Adipocyte (in vitro differentiated cells): ENCODE measurements around the gene CD109.
"Not testable (repeated sequence)": the region's sequence is repeated elsewhere in the genome, so short reads cannot be mapped to it uniquely, and the experiment has no call there.

Source experiments
- DNase-seq: peaks from one replicate; pipeline ENCODE4 v3.0.0-alpha.2; 2015; ENCODE audit warnings: low read depth
- H3K27me3 ChIP-seq: replicated peaks from 2 replicates; pipeline ENCODE4 v1.7.0; 2013; ENCODE audit warnings: mild to moderate bottlenecking, low read length, moderate library complexity; ENCODE audit not compliant: control insufficient read depth, insufficient read depth
- H3K36me3 ChIP-seq: 2 replicates; pipeline ENCODE4 v1.7.0; 2013; ENCODE audit warnings: low read length, mild to moderate bottlenecking, moderate library complexity; ENCODE audit not compliant: control insufficient read depth, insufficient read depth, severe bottlenecking
- H3K4me1 ChIP-seq: 2 replicates; pipeline ENCODE4 v1.7.0; 2013; ENCODE audit warnings: mild to moderate bottlenecking, low read length, moderate library complexity; ENCODE audit not compliant: control insufficient read depth, insufficient read depth
- H3K4me3 ChIP-seq: 2 replicates; pipeline ENCODE4 v1.7.0; 2013; ENCODE audit warnings: mild to moderate bottlenecking, low read length, moderate library complexity
- H3K9ac ChIP-seq: 2 replicates; pipeline ENCODE4 v1.7.0; 2013; ENCODE audit warnings: mild to moderate bottlenecking, low read length, moderate library complexity
- H3K9me3 ChIP-seq: 2 replicates; pipeline ENCODE4 v1.7.0; 2013; ENCODE audit warnings: mild to moderate bottlenecking, low read length, moderate library complexity; ENCODE audit not compliant: control insufficient read depth

Gene CD109

DNA sequence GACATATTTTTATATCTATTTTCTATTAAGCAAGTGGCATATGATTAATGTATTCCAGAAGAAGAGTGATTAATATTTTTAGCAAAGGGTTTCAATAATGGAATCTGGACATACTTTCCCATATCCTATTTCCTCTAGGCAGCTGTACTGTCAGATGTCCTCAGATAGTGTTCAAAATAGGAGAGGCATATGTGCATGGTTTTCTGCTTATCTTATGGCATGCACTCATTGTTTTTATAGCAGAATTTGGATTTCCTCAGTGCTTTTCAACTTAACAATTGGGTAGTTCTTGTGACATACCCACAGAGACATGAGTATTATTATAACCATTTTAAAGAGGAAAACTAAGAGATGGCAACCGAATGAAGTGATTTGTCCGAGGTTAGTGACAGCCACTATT is 29.6 kb upstream of the CD109 start:
- H3K9me3 ChIP-seq = no peaks in the 10 kb centered on the region
- no peaks in the 10 kb centered on the region for H3K36me3 ChIP-seq
- no peak overlapping the region for H3K9ac ChIP-seq

DNA sequence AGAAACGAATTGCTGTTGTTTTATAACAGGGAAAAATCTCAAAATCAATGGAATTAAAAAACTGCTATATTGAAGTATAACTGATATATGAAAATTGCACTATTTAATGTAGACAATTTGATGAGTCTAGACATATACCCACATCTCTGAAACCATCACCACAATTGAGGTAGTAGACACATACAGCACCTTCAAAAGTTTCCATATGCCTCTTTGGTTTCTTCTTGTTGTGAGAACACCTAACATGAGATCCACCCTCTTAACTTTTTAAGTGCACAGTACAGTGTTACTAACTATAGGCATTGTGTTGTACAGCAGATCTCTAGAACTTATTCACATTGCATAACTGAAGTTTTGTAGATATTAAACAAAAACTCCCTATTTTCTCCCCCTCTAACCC is 28.2 kb upstream of the CD109 start:
- DNase-seq = no peak
- Histone ChIP-seq H3K4me3 (no peak overlapping the region), H3K27me3 (no peaks in the 10 kb centered on the region), H3K4me1 (no peaks in the 10 kb centered on the region), H3K9me3 (no peaks in the 10 kb centered on the region), H3K36me3 (no peaks in the 10 kb centered on the region), H3K9ac (no peak overlapping the region)

More for the DNA sequence above, 29.6 kb upstream of the CD109 start:
- no peak overlapping the region for H3K4me3 ChIP-seq
- H3K4me1 ChIP-seq = no peaks in the 10 kb centered on the region
- no peaks in the 10 kb centered on the region for H3K27me3 ChIP-seq
- DNase-seq = peak; percentile 62

DNA sequence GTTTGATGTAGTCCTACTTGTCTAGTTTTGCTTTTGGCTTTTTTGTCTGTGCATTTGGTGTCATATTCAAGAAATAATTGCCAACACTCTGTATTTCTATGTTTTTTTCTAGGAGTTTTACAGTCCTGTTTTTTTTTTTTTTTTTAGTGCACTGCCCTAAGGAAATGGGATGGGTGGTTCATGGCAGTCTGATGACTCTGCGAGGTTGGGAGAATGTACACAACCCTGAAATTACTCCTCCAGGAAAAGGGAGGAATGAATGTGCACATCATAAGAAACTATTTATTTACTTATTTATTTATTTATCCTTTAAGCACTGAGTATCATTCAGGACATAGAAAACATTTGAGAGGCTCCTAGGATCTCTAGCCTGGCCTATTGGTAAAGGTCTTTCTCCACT is 27.0 kb upstream of the CD109 start:
- H3K36me3 ChIP-seq = no peaks in the 10 kb centered on the region

DNA sequence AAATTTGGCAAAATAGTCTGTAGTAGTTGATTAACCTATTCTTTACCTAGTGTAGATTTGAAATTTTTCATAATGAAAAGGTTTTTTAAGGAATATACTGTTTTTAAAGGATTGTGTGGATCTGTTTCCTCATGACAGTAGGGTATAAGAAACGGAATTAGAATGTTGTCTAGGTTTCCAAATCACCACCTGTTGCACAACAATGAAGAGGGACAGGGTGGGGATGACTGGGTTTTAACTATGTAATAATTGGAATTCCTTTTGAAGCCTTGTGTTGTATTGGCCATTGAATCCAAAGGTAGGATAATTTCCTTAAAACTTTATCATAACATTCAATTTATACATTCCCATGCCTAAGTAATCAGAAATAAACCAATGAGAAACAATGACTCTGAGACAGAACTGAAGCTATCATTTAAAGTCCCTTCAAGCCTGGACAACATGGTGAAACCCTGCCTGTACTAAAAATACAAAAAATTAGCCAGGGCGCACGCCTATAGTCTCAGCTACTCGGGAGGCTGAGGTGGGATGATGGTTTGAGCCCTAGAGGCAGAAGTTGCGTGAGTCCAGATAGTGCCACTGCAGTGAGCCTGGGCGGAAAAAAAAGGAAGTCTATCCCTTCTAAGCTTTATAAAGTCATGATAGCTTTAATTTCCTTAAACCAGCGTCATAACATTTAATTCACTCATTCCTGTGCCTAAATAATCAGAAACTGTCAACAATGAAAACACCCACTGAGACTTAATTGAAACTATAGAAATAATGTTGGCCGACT is 23.9 kb upstream of the CD109 start:
- H3K4me1 ChIP-seq = no peaks in the 10 kb centered on the region
- no peaks in the 10 kb centered on the region for H3K9me3 ChIP-seq
- no peak overlapping the region for H3K4me3 ChIP-seq
- DNase-seq = no peak
- no peaks in the 10 kb centered on the region for H3K36me3 ChIP-seq
- no peak overlapping the region for H3K9ac ChIP-seq
- H3K27me3 ChIP-seq = no peaks in the 10 kb centered on the region

More for the DNA sequence above, 27.0 kb upstream of the CD109 start:
- Histone ChIP-seq H3K9me3 (no peaks in the 10 kb centered on the region), H3K4me3 (no peak overlapping the region), H3K4me1 (no peaks in the 10 kb centered on the region), H3K9ac (no peak overlapping the region), H3K27me3 (no peaks in the 10 kb centered on the region)
- DNase-seq = no peak

DNA sequence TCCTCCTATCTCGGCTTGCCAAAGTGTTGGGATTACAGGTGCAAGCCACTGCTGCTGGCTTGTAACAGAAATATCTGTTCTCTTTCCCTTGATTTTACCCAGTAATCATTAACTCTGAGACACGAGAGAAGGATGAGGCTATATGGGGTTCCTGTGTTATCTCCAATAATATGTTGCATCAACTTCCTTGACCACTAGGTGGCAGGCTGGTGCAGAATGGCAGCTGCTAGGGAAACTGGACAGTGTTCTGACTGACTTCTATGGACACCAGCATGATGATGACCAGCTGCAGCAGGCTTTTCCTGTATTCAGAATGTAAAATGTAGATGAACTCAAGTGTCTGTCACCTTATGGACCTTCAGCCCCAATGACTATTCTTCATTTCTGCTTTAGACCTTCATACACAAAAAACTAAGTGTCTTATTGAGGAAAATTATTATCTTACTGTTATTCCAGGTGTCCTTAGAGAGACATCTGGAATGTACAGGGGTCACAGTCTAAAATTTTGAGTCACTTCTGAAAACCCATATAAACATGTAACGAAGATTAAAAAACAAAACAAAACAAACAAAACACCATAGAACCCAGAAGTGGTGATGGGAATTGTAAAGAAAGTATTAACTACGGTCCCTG is 20.4 kb upstream of the CD109 start:
- Histone ChIP-seq H3K36me3 (no peaks in the 10 kb centered on the region), H3K9ac (no peak overlapping the region), H3K4me1 (no peaks in the 10 kb centered on the region), H3K9me3 (no peaks in the 10 kb centered on the region), H3K27me3 (no peaks in the 10 kb centered on the region), H3K4me3 (no peak overlapping the region)
- peak; percentile 92 for DNase-seq

DNA sequence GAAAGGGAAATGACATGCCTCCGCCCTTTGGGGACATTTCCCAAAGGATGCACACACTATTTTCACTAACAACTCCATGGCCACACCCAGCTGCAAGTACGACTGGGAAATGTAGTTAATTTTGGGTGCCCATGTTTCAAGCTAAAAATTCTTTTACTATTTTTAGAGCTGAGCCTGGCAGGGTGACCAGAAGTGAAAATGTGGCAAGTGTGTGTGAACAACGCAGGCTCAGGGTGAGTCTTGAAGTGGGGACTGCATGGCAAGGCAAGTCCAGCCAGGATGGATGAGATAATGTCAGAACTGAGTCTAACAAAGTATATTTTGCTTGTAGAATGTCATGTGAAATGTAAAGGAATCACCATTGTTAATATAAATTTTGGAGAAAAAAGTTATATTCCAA is 17.0 kb upstream of the CD109 start:
- DNase-seq = no peak
- Histone ChIP-seq H3K9ac (no peak overlapping the region), H3K27me3 (no peaks in the 10 kb centered on the region), H3K4me1 (no peaks in the 10 kb centered on the region), H3K36me3 (no peaks in the 10 kb centered on the region), H3K4me3 (no peak overlapping the region), H3K9me3 (no peaks in the 10 kb centered on the region)

DNA sequence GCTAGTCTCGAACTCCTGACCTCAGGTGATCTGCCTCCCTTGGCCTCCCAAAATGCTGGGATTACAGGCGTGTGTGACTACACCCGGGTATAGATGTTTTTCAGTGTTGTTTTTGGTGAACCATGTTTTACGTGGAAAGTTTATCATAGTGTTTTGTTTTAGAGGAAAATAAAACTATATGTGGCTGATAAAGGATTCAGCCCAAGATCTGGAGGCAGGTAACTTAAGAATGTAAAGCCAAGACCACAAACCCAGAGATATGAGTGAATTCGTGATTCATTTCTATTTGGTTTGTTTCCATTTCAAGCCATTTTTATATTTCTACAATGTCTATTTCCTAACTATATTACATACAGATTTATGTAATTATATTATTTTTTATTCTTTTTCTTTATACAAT is 16.2 kb upstream of the CD109 start:
- H3K27me3 ChIP-seq, H3K9me3 ChIP-seq, H3K36me3 ChIP-seq, H3K9ac ChIP-seq, H3K4me3 ChIP-seq, DNase-seq, H3K4me1 ChIP-seq: not testable (repeated sequence)

DNA sequence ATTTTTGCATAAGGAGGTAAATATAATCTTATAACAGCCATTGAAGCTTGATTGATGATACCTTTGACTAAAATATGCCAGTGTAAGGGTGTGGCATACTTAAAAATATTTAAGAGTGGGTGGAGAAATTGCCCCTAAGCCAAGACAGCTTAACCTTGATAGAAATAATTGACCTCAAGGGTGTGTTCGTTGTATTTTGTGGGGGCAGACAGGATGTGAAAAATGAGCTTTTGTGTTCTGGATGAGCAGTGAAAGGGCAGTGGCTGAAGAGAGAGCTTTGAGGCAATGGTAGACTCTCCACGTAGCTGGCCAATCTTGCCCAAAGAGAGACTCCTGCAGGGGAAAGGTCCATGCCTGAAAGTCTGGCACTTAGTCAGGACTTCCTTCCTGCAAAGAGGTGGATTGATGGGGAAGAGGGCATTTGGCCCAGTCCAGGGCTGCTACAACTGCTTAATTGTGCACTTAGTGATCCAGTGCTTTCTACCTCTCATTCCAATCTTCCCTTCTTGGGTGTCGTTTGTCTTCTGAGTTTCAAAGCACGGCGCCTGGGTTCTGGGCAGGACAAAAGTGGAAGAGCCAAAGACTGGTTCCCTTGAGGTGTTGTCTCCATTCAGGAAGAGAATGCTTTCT is 15.6 kb upstream of the CD109 start:
- H3K9me3 ChIP-seq = no peaks in the 10 kb centered on the region
- H3K4me3 ChIP-seq = no peak overlapping the region
- H3K36me3 ChIP-seq = no peaks in the 10 kb centered on the region
- H3K27me3 ChIP-seq = no peaks in the 10 kb centered on the region
- H3K4me1 ChIP-seq = no peaks in the 10 kb centered on the region
- DNase-seq = no peak
- no peak overlapping the region for H3K9ac ChIP-seq

DNA sequence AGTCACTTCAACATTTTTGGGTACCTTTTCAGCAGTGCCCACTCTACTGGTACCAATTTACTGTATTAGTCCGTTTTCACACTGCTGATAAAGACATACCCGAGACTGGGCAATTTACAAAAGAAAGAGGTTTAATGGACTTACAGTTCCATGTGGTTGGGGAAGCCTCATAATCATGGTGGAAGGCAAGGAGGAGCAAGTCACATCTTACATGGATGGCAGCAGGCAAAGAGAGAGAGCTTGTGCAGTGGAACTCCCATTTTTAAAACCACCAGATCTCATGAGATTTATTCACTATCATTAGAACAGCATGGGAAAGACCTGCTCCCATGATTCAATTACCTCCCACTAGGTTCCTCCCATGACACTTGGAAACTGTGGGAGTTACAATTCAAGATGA is 12.4 kb upstream of the CD109 start:
- H3K36me3 ChIP-seq, H3K4me3 ChIP-seq, H3K4me1 ChIP-seq, H3K27me3 ChIP-seq, H3K9ac ChIP-seq, DNase-seq, H3K9me3 ChIP-seq: not testable (repeated sequence)

DNA sequence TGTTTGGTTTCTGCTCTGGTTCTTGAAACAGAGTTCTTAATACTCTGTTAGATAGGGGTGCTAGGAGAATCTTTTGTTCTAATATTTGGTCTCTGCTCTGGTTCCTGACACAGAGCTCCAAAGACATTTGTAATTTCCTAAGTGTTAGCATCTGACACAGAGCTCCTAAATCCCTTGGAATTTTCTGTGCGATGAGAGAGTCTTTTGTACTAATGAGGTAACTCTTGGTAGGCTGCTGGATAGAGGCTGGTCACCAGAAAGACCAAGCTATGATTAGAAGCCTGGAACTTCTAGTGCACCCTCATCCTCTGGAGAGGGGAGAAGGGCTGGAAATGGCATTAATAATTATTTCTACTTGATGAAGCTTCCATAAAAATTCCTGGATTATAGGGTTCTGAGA is 7.7 kb upstream of the CD109 start:
- Histone ChIP-seq H3K36me3 (no peaks in the 10 kb centered on the region), H3K4me3 (no peak overlapping the region), H3K9me3 (no peaks in the 10 kb centered on the region), H3K27me3 (no peaks in the 10 kb centered on the region), H3K4me1 (no peaks in the 10 kb centered on the region), H3K9ac (no peak overlapping the region)
- DNase-seq = no peak

DNA sequence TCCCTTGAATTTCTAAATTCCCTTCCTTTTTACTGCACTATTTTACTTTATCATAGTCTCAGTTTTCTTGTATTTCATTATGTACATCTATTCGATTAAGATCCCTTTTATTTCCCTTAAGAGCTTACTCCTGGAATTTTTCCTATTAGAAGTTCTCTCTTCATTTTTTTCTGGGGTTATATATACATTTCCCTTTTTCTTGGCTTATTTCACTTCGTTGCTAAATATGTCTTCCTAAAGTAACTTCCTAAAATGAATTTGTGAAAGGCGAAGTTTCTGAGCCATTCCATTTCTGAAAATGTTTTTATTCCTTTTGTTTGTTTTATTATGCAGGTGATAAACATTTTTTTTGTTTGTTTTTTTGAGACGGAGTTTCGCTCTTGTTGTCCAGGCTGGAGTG is 5.9 kb upstream of the CD109 start:
- no peaks in the 10 kb centered on the region for H3K27me3 ChIP-seq
- H3K36me3 ChIP-seq = no peaks in the 10 kb centered on the region
- no peak overlapping the region for H3K4me3 ChIP-seq
- peaks cover 7% of the 10 kb centered on the region for H3K4me1 ChIP-seq
- H3K9ac ChIP-seq = no peak overlapping the region
- no peaks in the 10 kb centered on the region for H3K9me3 ChIP-seq
- no peak for DNase-seq
